SKM-1 treated with dmso at 0.1 percent for 144 hours (cell line): ENCODE data around the gene LUC7L3.
"Not testable (repeated sequence)": the region's sequence is repeated elsewhere in the genome, so short reads cannot be mapped to it uniquely, and the experiment has no call there.

Source experiments
- DNase-seq: peaks from one replicate; lab custom pipeline; 2025; ENCODE audit not compliant: unreplicated experiment; lab: John Stamatoyannopoulos, UW

The LUC7L3 gene

GRCh38 chr17:50708050-50709000 lies 11.1 kb upstream of the LUC7L3 start:
- DNase-seq: no peak

GRCh38 chr17:50709053-50709452 lies 10.3 kb upstream of the LUC7L3 start:
- not testable (repeated sequence) for DNase-seq

GRCh38 chr17:50710025-50710424 lies 9.4 kb upstream of the LUC7L3 start:
- DNase-seq: no peak

GRCh38 chr17:50710650-50711049 lies 8.8 kb upstream of the LUC7L3 start:
- no peak for DNase-seq

- DNase-seq: no peak
These were observed 6.8 kb upstream of the LUC7L3 start for GRCh38 chr17:50712641-50713040.

- no peak for DNase-seq
These were observed 3.9 kb upstream of the LUC7L3 start for GRCh38 chr17:50715471-50715870.

- no peak for DNase-seq
These were observed 756 bp downstream of the LUC7L3 start for GRCh38 chr17:50719924-50720794.

- no peak for DNase-seq
These were observed 2.0 kb downstream of the LUC7L3 start for GRCh38 chr17:50721194-50722010.

GRCh38 chr17:50722746-50723145 lies 3.3 kb downstream of the LUC7L3 start:
- no peak for DNase-seq

GRCh38 chr17:50724622-50725021 lies 5.2 kb downstream of the LUC7L3 start:
- not testable (repeated sequence) for DNase-seq

GRCh38 chr17:50725769-50726655 lies 6.6 kb downstream of the LUC7L3 start:
- DNase-seq: no peak

GRCh38 chr17:50728112-50728429 lies 8.7 kb downstream of the LUC7L3 start:
- no peak for DNase-seq

- no peak for DNase-seq
These were observed 9.7 kb downstream of the LUC7L3 start for GRCh38 chr17:50728881-50729765.

GRCh38 chr17:50731575-50732460 lies 12.4 kb downstream of the LUC7L3 start:
- no peak for DNase-seq

- no peak for DNase-seq
These were observed 15.9 kb downstream of the LUC7L3 start for GRCh38 chr17:50735287-50735686.

GRCh38 chr17:50737118-50737698 lies 17.8 kb downstream of the LUC7L3 start:
- DNase-seq: no peak

- no peak for DNase-seq
These were observed 19.7 kb downstream of the LUC7L3 start for GRCh38 chr17:50739098-50739497.

- no peak for DNase-seq
These were observed 26.2 kb downstream of the LUC7L3 start for GRCh38 chr17:50745631-50746030.
